GM21390 (cell line): ENCODE data around the gene SLC29A4.
"Not testable (repeated sequence)": the region's sequence is repeated elsewhere in the genome, so short reads cannot be mapped to it uniquely, and the experiment has no call there.

Experiments
- ATAC-seq: cut with Tn5 transposase; IDR thresholded peaks from one replicate; pipeline ENCODE4 v1.9.1; 2021; ENCODE audit not compliant: unreplicated experiment

Gene SLC29A4

DNA sequence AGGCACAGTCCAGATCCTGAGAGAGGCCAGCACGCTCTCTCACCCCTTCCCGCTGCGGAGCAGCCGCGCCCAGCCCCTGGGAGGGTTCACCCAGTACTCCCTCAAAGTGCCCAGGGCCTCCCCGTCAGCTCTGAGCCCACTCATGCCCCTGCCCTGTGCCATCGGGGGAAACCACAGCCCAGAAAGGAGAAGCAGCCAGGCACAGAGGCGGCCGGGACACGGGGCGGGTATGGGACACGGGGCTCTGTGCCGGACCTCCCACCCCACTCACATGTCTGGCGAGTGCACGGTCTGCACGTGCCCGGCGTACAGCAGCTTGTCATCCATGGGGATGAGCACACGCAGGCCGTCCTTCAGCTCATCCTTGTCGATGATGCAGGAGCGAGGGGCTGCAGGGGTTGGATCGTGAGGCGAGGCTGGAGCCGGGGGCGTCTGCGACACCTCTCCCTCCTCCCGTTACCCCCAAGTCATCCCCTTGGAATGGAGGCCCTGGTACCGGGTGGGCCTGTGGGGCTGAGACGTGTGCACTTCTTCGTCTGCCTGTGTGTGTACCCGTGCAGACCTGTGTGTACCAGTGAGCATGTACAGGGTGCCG is 38.2 kb downstream of the SLC29A4 start:
- ATAC-seq = no peak

DNA sequence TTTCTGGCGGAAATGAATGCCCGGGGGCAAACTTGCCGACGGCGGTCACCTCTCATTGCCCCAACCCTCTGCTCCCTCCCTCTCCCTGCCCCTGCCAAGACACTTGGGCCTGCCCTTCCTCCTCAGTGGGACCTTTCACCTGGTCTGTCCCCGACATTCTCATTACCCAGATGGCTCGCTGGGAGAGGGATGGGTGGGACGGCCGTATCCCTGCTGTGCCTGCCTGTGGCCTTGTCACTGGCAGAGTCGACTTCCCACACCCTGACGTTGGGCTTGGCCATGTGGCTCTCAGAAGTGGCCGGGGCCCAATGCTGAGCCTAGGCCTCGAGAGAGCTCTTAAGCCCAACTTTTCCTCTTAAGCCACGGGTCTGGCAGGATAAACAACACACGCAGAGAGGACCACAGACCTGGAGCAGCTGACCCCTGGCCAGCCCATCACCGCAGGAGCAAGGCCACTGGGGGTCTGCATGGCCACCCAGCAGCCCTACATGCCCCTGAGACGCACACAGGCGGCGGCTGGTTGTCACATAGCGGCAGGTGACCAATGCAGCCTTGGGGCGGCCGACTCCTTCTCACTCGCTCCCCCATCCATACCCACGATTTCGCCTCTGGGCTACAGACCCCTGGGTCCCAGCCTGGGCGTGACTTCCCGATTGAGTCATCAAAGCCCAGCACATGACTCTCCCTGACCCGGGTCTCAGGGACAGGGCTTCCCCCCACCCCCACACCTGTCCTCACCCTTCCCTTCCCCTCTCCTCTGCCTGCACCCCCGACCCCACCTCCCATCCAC is 40.1 kb downstream of the SLC29A4 start:
- ATAC-seq = no peak

DNA sequence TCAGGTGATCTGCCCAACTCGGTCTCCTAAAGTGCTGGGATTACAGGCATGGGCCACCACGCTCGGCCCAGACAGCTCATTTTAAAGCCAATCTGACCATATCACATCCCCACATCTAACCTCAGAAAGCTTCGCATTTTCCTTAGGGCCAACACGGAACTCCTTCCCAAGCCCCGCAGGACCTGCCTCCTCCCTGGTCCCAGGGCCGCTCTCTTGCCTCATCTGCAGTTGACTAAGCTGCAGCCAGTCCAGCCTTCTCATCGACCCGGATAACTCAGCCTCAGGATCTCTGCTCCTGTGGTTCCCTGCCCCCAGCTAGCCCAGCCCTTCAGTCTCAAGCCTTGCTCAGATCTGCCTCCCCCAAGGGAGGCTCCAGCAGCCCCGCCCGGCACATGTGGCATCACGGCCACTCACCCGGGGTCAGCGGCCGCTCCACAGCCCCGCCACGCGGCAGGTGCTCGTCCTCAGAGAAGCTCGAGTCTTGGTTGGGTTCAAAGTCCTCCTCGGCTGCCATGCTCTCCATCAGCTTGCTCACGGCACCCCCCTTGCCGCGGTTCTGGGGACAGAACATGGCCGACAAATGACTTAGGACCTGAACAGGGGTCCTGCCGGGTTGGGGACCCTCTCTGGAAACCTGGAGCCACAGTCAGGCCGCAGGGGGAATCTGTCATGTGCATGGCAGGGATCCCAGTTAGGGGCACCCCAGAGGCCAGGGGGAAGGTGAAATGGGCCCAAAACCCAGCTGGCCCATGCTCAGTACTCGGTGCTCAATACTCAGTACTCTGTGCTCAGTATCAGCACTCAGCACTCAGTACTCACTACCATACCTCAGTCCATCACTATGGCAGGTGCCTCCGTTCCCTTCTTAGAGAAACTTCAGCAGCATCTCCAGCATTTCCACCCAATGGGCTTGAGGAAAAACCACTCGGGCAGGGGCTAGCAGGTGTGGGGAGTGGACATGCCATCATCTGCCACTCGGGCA is 41.3 kb downstream of the SLC29A4 start:
- not testable (repeated sequence) for ATAC-seq

DNA sequence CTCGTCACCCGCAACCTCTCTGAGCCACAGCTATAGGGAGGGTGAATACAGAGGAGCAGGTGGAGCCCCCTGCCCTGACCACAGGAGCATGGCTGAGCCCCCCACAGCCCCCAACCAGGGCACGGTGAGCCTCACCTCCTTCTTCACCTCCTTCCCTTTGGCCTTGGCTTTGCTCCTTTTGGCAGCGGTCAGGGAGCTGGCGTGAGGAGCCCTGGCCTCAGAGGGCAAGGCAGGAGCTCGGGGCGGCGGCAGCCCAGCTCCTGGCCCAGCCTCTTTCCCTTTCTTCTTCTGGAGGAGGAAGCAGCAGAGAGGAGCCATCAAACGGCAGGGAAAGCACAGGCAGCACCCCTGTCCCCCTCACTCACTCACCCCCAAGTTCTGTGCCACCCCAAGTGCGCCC is 42.2 kb downstream of the SLC29A4 start:
- ATAC-seq = no peak

DNA sequence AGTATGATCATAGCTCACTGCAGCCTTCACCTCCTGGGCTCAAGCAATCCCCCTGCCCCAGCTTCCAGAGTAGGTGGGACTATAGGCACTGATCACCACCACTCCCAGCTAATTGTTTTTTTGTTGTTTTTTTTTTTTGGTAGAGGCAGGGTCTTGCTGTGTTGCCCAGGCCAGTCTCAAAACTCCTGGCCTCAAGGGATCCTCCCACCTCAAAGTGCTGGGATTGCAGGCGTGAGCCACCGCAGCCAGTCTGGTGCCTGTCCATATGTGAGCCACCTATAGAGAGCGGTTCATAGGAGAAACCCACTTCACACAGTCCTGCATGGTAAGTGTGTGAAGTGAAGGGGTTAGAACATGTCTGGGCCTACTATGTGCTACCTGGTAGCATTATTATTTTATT is 47.5 kb downstream of the SLC29A4 start:
- ATAC-seq = no peak

DNA sequence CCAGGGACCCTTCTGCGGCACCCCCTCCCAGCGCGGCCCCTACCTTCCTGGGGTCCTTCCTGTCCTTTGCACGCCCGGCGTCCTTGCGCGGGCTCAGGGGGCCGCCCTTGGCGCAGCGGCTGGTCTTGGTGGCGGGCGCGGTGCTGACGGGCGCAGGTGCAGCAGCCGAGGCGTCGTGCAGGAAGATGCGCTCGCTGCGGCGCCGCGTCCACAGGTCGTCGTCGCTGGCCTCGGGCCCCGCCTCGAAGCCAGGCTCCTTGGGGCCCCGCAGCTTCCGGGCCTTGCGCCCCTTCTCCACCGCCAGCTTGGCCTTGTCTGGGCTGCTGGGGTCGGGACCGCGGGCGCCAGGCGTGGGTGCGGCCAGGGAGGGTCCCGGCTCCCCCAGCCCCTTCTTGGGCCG is 49.8 kb downstream of the SLC29A4 start:
- no peak for ATAC-seq

DNA sequence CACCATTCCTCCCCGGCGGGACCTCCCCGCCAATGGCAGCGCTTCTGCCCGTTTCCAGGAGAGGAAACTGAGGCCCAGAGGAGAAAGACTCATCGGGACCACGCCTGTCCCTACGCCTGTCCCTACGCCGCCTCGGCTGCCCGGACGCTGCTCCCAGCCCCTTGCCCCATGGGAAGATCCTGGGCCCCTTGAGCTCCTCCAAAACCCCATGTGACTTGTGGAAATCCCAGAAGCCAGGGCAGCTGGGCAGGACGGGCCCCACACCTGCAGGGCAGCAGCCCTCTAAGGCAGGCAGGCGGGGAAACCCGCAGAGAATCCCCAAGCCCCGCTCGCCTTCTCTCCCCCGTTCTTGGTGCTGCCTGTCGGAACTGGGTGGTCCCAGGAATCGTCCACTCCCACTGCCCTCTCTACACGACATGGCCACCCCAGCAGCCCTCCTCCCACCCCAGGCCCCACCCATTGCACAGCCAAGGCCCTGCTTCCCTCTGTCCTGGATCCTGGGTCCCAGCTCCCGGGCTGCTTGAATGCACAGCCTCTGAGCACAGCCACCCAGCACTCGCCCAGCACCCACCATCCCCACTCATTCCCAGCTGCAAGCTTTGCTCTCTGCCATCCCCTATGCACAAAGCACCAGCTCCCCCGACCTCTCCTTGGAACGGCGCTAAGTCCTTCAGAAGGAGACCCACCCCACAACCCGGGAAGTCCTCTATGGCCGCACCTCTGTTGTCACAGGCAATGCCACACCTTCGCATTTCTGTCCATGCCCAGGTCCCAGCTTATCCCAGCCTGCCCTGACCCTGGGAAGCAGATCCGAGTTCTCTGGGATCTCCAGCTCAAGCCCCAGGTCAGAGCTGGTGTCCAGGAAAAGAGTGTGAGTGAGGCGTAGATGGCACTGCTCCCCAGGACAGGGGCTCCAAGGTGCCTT is 50.6 kb downstream of the SLC29A4 start:
- no peak for ATAC-seq

DNA sequence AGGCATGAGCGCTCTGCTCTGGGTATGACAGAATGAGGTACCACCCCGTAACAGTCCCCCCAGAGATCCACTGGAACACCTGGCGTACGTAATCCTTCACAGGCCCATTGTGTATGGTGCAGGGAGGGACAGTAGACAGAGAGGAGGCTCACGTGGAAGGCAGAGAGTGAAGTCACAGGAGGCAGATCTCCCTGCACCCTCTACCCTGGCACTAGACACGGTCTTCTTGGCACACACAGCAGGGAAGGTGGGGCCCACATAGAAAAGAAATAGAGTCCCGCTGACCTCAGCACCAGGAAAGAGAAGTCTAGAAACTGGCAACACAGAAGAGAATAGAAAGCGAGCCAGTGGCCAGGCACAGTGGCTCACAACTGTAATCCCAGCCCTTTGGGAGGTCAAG is 51.9 kb downstream of the SLC29A4 start:
- ATAC-seq = no peak

DNA sequence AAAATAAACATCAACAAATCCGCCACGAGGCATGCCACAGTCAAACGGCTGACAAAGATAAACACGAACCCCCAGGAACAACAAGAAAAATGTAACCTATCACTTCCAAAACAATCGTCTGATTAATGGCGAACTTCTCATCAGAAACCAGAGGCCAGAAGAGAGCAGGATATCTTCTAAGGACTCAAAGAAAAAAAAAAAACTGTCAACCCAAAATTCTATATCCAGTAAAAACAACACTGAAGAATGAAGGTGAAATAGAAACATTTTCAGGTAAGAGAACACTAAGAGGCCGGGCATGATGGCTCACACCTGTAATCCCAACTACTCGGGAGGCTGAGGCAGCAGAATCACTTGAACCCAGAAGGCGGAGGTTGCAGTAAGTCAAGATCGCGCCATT is 54.3 kb downstream of the SLC29A4 start:
- no peak for ATAC-seq

DNA sequence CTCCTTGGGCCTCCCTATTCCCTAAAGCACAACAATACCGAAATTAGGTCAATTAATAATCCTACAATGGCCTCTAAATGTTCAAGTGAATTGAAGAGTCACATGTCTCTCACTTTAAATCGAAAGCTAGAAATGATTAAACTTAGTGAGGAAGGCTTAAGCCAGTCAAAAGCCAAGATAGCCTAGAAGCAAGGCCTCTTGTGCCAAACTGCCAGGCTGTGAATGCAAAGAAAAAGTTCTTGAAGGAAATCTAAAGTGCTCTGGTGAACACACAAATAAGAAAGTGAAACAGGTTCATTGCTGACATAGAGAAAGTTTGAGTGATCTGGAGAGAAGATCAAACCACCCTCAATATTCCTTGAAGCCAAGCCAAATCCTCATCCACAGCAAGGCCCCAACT is 57.2 kb downstream of the SLC29A4 start:
- no peak for ATAC-seq

DNA sequence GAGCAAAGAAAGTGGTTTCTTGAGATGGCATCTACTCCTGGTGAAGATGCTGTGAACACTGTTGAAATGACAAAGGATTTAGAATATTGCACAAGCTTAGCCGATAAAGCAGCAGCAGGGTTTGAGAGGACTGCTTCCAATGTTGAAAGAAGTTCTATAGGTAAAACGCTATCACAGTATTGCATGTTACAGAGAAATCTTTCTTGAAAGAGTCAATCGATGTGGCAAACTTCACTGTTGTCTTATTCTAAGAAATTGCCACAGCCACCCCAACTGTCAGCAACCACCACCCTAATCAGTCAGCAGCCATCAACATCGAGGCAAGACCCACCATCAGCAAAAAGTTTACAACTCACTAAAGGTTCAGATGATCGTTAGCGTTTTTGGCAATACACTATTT is 59.9 kb downstream of the SLC29A4 start:
- ATAC-seq = no peak

DNA sequence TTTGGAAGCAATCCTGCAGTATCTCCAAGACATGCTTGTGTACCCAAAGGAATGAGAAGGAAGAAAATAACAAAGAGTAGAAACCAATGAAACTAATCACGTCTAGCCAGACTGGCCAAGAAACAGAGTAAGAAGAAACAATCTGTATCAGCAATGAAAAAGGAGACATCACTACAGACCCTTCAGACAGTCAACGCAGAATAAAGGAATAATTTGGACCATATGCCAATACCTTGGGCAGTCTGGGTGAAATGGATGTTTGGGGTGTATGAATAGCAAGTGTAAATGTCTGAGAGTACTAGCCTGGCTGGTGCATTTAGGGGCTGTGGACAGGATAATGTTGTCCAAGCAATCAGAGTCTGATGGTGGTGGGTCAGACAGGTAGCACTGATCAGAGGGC is 61.1 kb downstream of the SLC29A4 start:
- no peak for ATAC-seq

DNA sequence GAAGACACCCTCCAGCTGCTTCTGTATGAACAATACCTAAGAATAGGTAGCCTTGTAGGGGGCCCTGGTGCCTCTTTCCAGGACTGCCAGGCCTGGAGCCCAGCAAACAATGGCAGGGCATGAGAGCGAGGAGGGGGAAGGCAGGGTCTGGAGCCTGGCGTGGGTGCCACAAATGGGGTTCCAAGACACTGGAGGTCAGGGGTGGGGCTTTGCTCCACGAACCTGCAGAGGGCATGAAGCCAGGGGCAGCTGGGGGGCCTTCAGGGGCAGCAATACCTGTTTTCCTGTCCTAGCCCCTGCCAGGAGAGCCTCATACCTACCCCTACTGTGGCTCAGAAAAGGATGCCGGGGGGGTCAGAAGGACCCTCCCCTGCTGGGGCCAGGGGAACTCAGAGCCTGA is 61.6 kb downstream of the SLC29A4 start:
- ATAC-seq = no peak

DNA sequence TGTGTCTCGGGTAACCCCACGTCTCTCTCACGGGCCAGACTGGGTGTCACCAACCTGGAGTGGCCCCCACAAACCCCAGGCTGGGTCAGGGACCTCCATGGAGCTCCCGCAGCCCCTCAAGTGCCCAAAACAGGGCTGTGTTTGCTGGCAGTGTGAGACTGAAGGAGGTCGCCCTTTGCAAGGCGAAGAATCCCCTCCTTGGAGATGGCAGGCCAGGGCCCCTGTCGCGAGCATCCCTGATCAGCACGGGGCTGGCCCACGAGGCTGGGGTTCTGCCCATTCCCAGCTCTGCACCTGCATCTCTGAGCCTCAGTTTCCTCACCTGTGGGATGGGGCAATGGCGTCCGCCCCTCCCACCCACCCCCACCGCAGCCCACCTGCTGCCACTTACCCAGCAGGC is 62.4 kb downstream of the SLC29A4 start:
- no peak for ATAC-seq

DNA sequence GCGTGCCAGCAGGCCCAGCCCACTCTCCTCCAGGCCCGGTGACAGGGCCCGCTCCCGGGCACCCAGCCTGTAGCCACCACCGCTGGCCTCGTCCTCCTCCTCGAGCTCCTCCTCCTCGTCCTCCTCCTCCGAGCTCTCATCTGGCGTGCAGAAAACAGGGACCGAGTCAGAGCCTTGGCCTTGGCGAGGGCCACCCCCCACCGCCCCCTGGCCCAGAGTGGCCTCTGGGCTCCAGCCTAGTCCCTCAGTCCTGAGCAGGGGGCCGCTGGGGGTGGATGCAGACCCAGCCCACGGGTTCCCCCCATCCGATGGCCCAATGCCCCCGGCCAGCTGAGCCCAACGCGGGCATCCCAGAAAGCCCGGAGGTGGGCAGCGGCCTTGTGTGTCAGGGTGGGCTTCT is 62.9 kb downstream of the SLC29A4 start:
- ATAC-seq = no peak

DNA sequence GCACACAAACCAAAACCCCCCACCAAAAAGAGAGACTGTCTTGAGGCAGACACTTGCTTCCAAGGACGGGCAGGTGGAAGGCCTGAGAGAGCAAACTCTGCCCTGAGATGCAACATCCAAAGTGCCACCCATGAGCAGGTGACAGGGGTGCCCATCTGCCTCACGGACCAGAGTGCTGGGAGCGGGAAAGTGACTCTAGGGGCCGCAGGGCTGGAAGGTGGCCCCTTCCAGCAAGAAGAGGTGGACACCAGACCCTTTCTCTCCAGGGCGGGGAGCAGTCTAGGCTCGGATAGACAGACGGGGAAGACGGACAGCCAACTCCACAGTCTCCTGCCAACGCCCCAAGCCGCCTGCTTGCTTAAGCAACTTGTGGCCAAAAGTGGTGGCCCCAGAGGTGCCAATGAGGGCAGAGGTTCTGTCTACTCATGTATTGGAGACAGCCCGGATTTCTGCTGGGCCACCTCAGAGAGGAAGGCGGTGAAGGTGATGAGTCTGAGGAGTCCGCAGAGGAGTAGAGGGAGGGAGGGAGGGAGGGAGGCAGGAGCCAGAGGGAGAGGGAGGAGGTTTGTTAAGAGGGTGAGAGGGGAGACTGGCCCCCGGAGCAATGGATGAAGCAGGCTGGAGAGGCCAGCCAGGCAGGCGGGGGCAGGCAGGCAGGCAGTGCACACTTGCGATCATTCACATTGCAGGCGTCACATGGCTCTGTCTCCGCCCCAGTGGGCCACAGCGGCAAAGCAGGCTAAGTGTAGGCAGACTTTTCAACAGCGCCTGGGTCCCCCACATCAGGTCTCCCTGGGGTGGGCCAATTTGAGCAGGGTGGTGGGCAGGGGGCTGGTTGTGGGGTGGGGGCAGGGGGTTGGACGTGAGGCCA is 65.6 kb downstream of the SLC29A4 start:
- no peak for ATAC-seq

DNA sequence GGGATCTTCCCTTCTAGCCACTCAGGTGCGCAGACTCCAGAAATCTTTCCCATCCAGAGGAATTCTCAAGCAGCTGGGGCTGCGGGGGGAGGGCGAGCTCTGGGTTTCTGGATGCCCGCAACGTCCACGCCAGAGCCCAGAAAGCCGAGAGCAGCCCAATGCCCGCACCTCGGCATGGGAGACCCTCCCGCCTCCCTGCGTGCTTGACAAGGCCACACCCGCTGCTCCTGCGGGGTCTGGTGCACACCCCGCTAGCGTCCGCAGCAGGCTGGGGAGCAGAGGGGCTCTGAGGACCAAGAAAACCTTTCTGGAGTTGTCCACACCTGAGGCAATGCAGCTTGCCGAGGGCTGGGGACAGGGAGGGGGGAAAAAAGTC is 66.2 kb downstream of the SLC29A4 start:
- ATAC-seq = no peak

DNA sequence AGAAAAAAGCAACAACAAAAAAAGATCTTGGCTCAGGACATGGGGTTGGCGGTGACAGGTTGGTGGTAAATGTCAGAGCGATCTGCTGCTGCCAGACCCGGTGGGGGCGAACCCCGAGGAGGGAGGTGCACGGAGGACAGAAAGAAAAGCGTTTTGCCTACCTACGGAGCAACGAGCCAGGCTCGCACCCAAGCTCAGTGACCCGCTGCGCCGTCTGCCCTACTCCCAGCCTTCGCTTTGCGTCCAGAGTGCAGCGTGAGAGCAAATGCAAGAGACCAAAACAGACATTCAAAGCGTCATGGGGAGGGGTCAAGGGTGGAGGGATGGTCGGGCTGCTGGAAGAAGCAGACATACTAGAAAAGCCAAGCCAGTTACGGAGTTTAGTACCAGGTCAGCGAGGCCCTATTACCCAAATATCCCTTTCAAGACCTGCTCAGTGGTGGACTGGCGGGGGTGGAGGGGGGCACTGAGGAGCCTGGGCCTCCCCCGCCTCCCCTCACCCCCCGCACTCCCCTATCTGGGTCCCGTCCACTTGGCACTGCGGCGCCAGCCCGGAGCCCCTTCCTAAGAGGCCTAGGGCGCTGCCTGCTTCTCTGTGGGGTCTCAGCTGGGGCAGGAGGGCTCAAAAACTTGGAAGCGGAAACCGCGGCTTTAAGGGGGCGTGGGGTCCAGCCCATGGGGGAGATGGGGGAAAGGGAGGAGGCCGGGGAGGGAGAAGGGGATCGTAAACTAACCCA is 66.9 kb downstream of the SLC29A4 start:
- no peak for ATAC-seq

DNA sequence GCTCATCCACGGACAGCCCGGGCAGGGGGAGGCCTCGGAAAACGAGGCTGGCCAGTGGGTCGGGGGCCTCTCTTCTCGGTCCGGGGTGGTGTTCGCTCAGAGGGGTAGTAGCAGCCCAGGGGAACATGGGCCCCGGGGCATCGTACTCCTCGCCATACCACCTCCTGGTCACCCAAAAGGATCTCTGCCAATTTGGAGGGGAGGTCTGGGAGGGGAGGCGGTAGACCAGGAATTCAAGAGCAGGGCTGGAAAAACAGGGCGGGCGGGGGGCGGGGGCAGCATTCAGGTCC is 67.4 kb downstream of the SLC29A4 start:
- no peak for ATAC-seq
